HL-60 (cell line): ENCODE measurements around the gene SARNP.

Experiments used
- CTCF ChIP-seq: IDR thresholded peaks from one replicate; pipeline ENCODE4 v1.5.1; 2011; ENCODE audit warnings: low read length, control low read depth, inconsistent platforms; ENCODE audit not compliant: insufficient read depth
- GABPA ChIP-seq: IDR thresholded peaks from 2 replicates; pipeline ENCODE4 v1.6.1; 2012; ENCODE audit warnings: low read depth
- POLR2AphosphoS5 ChIP-seq: IDR thresholded peaks from 2 replicates; pipeline ENCODE4 v1.6.1; 2012; ENCODE audit warnings: low read depth
- SPI1 ChIP-seq: IDR thresholded peaks from 2 replicates; pipeline ENCODE4 v1.6.1; 2012; ENCODE audit warnings: low read depth, mild to moderate bottlenecking, borderline replicate concordance
- TF ChIP-seq, protein P1 (sequence below): IDR thresholded peaks from 2 replicates; pipeline ENCODE4 v1.6.1; 2012; ENCODE audit warnings: low read depth; ENCODE audit not compliant: insufficient replicate concordance

DNA sequence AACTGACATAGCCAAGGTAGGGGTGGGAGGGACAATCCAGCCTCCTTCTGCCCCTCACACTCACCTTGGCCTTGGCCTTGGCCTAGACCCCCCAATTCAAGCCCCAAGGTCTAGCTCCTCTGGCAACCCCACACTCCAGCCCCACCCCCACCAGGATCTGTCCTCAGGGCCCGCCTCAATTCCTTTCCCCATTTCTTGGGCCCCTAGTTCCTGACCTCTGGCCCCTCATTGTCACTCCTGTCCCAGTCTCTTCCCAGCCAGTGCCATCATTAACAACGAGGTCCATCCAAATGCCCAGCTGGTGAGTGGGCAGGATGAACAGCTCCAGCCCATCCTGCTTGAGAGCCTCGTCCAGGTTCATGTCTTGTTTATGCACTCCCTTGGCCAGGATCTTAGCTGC, 81.4 kb downstream of the SARNP start:
- TF ChIP-seq CTCF (no peak), GABPA (no peak), POLR2AphosphoS5 (no peak), SPI1 (no peak)
- TF ChIP-seq, protein P1, sequence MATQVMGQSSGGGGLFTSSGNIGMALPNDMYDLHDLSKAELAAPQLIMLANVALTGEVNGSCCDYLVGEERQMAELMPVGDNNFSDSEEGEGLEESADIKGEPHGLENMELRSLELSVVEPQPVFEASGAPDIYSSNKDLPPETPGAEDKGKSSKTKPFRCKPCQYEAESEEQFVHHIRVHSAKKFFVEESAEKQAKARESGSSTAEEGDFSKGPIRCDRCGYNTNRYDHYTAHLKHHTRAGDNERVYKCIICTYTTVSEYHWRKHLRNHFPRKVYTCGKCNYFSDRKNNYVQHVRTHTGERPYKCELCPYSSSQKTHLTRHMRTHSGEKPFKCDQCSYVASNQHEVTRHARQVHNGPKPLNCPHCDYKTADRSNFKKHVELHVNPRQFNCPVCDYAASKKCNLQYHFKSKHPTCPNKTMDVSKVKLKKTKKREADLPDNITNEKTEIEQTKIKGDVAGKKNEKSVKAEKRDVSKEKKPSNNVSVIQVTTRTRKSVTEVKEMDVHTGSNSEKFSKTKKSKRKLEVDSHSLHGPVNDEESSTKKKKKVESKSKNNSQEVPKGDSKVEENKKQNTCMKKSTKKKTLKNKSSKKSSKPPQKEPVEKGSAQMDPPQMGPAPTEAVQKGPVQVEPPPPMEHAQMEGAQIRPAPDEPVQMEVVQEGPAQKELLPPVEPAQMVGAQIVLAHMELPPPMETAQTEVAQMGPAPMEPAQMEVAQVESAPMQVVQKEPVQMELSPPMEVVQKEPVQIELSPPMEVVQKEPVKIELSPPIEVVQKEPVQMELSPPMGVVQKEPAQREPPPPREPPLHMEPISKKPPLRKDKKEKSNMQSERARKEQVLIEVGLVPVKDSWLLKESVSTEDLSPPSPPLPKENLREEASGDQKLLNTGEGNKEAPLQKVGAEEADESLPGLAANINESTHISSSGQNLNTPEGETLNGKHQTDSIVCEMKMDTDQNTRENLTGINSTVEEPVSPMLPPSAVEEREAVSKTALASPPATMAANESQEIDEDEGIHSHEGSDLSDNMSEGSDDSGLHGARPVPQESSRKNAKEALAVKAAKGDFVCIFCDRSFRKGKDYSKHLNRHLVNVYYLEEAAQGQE: no peak
